ENCODE results near the gene FRMD4B.

- TF ChIP-seq EZH2phosphoT487 (IDR thresholded peaks at IDR 0.05; ENCODE audit: insufficient read depth, low read depth) (no peak), EZH2 (IDR thresholded peaks at IDR 0.05; ENCODE audit: insufficient read depth, poor library complexity, severe bottlenecking) (no peak)
Observed at GRCh38 chr3:69283496-69283895, 102.4 kb downstream of the FRMD4B start.
